ENCODE measurements around the gene CLBA1.

- no peak for TF ChIP-seq CTCF (conservative IDR thresholded peaks at IDR 0.05 in 1 of 2, IDR thresholded peaks at IDR 0.05 in 1 of 2; ENCODE audit: extremely low read depth in 1 of 2, insufficient read depth in 1 of 2, low read depth in 1 of 2, low read length in 2 of 2)
- TF ChIP-seq EZH2 (IDR thresholded peaks at IDR 0.05; ENCODE audit: borderline replicate concordance, low read length) = no peak
These were observed 46.6 kb upstream of the CLBA1 start for GRCh38 chr14:104938960-104939359.

All from mammary epithelial cell (primary cell).